GM12891 (cell line): ENCODE data around the gene EXD3.

Experiments used
- DNase-seq: peaks from one replicate; pipeline ENCODE4 v3.0.0; 2011; ENCODE audit warnings: low spot score; ENCODE audit not compliant: insufficient read length
- FAIRE-seq: peaks from 2 replicates; lab custom pipeline; 2011; peaks lifted over from hg19 to GRCh38; lab: Jason Lieb, UNC
- PAX5 ChIP-seq: IDR thresholded peaks from 2 replicates; pipeline ENCODE4 v1.6.1; 2011; ENCODE audit warnings: low read length, moderate library complexity, mild to moderate bottlenecking; ENCODE audit not compliant: insufficient read depth, severe bottlenecking
- POLR2A ChIP-seq: IDR thresholded peaks from 2 replicates; pipeline ENCODE4 v1.6.1; 2011; ENCODE audit warnings: low read depth, low read length, control low read depth
- POLR2AphosphoS5 ChIP-seq: IDR thresholded peaks from 2 replicates; pipeline ENCODE4 v1.6.1; 2011; ENCODE audit warnings: low read depth, low read length, control low read depth
- POU2F2 ChIP-seq: IDR thresholded peaks from 2 replicates; pipeline ENCODE4 v1.6.1; 2011; ENCODE audit warnings: low read depth, mild to moderate bottlenecking, control low read depth, low read length, moderate library complexity
- SPI1 ChIP-seq: IDR thresholded peaks from 2 replicates; pipeline ENCODE4 v1.6.1; 2011; ENCODE audit warnings: low read depth, low read length, control low read depth
- TAF1 ChIP-seq: IDR thresholded peaks from 2 replicates; pipeline ENCODE4 v1.6.1; 2011; ENCODE audit warnings: low read depth, low read length, control low read depth

Gene EXD3

GRCh38 chr9:137294091-137294680 lies 128.8 kb downstream of the EXD3 start:
- FAIRE-seq (peak; percentile 54), DNase-seq (no peak)
- no peak for TF ChIP-seq POLR2A
- no peak for TF ChIP-seq POLR2AphosphoS5
- TF ChIP-seq POU2F2: no peak
- TF ChIP-seq TAF1: no peak
- no peak for TF ChIP-seq PAX5
- TF ChIP-seq SPI1: no peak

- FAIRE-seq (no peak), DNase-seq (no peak)
- TF ChIP-seq POLR2A (no peak), SPI1 (no peak), TAF1 (no peak), POLR2AphosphoS5 (no peak), PAX5 (no peak), POU2F2 (no peak)
Measured at GRCh38 chr9:137293482-137294090, 129.4 kb downstream of the EXD3 start.

GRCh38 chr9:137293094-137293481 lies 129.9 kb downstream of the EXD3 start:
- FAIRE-seq: no peak
- DNase-seq: no peak
- no peak for TF ChIP-seq POU2F2
- no peak for TF ChIP-seq POLR2A
- TF ChIP-seq SPI1: no peak
- no peak for TF ChIP-seq PAX5
- TF ChIP-seq POLR2AphosphoS5: no peak
- TF ChIP-seq TAF1: no peak

- TF ChIP-seq POU2F2 (no peak), TAF1 (no peak), SPI1 (no peak), POLR2A (no peak), PAX5 (no peak), POLR2AphosphoS5 (no peak)
- peak; percentile 66 for FAIRE-seq
- no peak for DNase-seq
Measured at GRCh38 chr9:137286975-137287383, 136.0 kb downstream of the EXD3 start.

- DNase-seq: no peak
- no peak for FAIRE-seq
- TF ChIP-seq TAF1 (no peak), POLR2AphosphoS5 (no peak), SPI1 (no peak), POU2F2 (no peak), POLR2A (no peak), PAX5 (no peak)
Measured at GRCh38 chr9:137281345-137282116, 141.4 kb downstream of the EXD3 start.

- DNase-seq (no peak), FAIRE-seq (no peak)
- TF ChIP-seq SPI1 (no peak), PAX5 (no peak), POLR2A (no peak), POLR2AphosphoS5 (no peak), POU2F2 (no peak), TAF1 (no peak)
Measured at GRCh38 chr9:137280474-137281344, 142.3 kb downstream of the EXD3 start.

GRCh38 chr9:137279741-137280473 lies 143.1 kb downstream of the EXD3 start:
- DNase-seq: no peak
- TF ChIP-seq POLR2AphosphoS5 (no peak), TAF1 (no peak), POLR2A (no peak), PAX5 (no peak), SPI1 (no peak), POU2F2 (no peak)
- no peak for FAIRE-seq
